ENCODE results near the gene USP15.

GRCh38 chr12:62272936-62273552 is 12.8 kb downstream of the USP15 start:
- no peak for TF ChIP-seq EZH2 (IDR thresholded peaks at IDR 0.05; ENCODE audit: insufficient read depth, poor library complexity, severe bottlenecking)
- no peak for TF ChIP-seq EZH2phosphoT487 (IDR thresholded peaks at IDR 0.05; ENCODE audit: insufficient read depth, low read depth)
